Loucy (cell line): Measurements from ENCODE around the gene FAM43B.
A peak's percentile ranks its signal among the peaks of the same experiment; 100 is the strongest.

Experiments used
- H2AFZ ChIP-seq: fragments of 200-600 bp; sonication (generic); 2 replicates; pipeline ENCODE4 v1.6.0; 2016; ENCODE audit warnings: antibody characterized with exemption, mild to moderate bottlenecking, low read length, moderate library complexity
- H3F3A ChIP-seq: fragments of 200-600 bp; 2 replicates; pipeline ENCODE4 v1.6.0; 2016; ENCODE audit warnings: antibody characterized with exemption, low read depth, mild to moderate bottlenecking
- H3K27me3 ChIP-seq: fragments of 200-600 bp; sonication (generic); 2 replicates; pipeline ENCODE4 v1.6.1; 2014; ENCODE audit warnings: low read length, mild to moderate bottlenecking; ENCODE audit not compliant: insufficient read depth, poor library complexity, severe bottlenecking
- H3K36me3 ChIP-seq: fragments of 200-600 bp; sonication (generic); 2 replicates; pipeline ENCODE4 v1.6.1; 2016; ENCODE audit warnings: low read length; ENCODE audit not compliant: insufficient read depth
- H3K4me1 ChIP-seq: fragments of 200-600 bp; sonication (generic); 2 replicates; pipeline ENCODE4 v1.5.1; 2014; ENCODE audit warnings: low read length, mild to moderate bottlenecking; ENCODE audit not compliant: insufficient read depth, poor library complexity, severe bottlenecking
- H3K4me2 ChIP-seq: fragments of 200-600 bp; sonication (generic); 2 replicates; pipeline ENCODE4 v1.6.0; 2014; ENCODE audit warnings: antibody characterized with exemption, low read length, low read depth, mild to moderate bottlenecking; ENCODE audit not compliant: poor library complexity, severe bottlenecking
- H3K4me3 ChIP-seq: fragments of 200-600 bp; sonication (generic); 2 replicates; pipeline ENCODE4 v1.5.1; 2014; ENCODE audit warnings: low read length, mild to moderate bottlenecking, mixed read lengths; ENCODE audit not compliant: poor library complexity, severe bottlenecking
- H3K79me2 ChIP-seq: fragments of 200-600 bp; sonication (generic); 2 replicates; pipeline ENCODE4 v1.6.1; 2014; ENCODE audit warnings: low read length; ENCODE audit not compliant: insufficient read depth
- H3K9ac ChIP-seq: fragments of 200-600 bp; sonication (generic); 2 replicates; pipeline ENCODE4 v1.6.0; 2014; ENCODE audit warnings: mild to moderate bottlenecking, low read depth, low read length, moderate library complexity; ENCODE audit not compliant: poor library complexity, severe bottlenecking
- H3K9me2 ChIP-seq: fragments of 200-600 bp; sonication (generic); replicated peaks from 2 replicates; pipeline ENCODE4 v1.6.1; 2016; ENCODE audit warnings: low read depth, low read length, mixed read lengths
- H3K9me3 ChIP-seq: fragments of 200-600 bp; sonication (generic); 2 replicates; pipeline ENCODE4 v1.6.1; 2014; ENCODE audit warnings: mild to moderate bottlenecking, antibody characterized with exemption, low read length, low read depth; ENCODE audit not compliant: insufficient read depth
- H4K20me1 ChIP-seq: fragments of 200-600 bp; sonication (generic); 2 replicates; pipeline ENCODE4 v1.6.0; 2014; ENCODE audit warnings: antibody characterized with exemption, low read length, mild to moderate bottlenecking; ENCODE audit not compliant: insufficient read depth, poor library complexity, severe bottlenecking
- EZH2phosphoT487 ChIP-seq: fragments of 200-600 bp; IDR thresholded peaks from 2 replicates; pipeline ENCODE4 v1.6.1; 2018; ENCODE audit warnings: antibody characterized with exemption, mild to moderate bottlenecking, moderate library complexity, borderline replicate concordance
- TF ChIP-seq, protein P1 (sequence below): fragments of 200-600 bp; sonication (generic); conservative IDR thresholded peaks from 2 replicates; pipeline ENCODE4 v1.5.1; 2014; ENCODE audit warnings: mild to moderate bottlenecking, antibody characterized with exemption, low read length

Gene FAM43B

DNA sequence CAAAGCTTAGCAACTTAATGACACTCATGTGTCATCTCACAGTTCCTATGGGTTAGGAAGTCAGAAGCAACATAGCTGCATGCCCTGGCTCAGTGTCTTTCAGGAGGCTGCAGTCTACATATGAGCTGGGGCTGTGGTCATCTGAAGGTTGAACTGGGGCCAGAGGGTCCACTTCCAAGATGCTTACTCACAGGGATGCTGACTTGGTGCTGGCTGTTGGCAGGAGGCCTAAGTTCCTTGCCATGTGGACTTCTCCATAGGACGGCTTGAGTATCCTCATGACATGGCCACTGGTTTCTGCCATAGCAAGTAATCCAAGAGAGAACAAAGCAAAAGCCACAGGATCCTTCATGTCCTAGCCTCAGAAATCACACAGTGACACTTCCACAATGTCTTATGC is 12.1 kb upstream of the FAM43B start:
- H3F3A ChIP-seq, result no peaks in the 10 kb centered on the region
- no peaks in the 10 kb centered on the region for H3K79me2 ChIP-seq
- H3K9me3 ChIP-seq, result no peaks in the 10 kb centered on the region
- no peaks in the 10 kb centered on the region for H3K36me3 ChIP-seq
- H3K4me1 ChIP-seq, result no peaks in the 10 kb centered on the region
- no peak overlapping the region for H2AFZ ChIP-seq
- H3K27me3 ChIP-seq, result peaks cover 9% of the 10 kb centered on the region
- H3K9ac ChIP-seq, result no peak overlapping the region
- H4K20me1 ChIP-seq, result no peaks in the 10 kb centered on the region
- no peak overlapping the region for H3K4me3 ChIP-seq
- H3K4me2 ChIP-seq, result no peak overlapping the region
- TF ChIP-seq, protein P1, sequence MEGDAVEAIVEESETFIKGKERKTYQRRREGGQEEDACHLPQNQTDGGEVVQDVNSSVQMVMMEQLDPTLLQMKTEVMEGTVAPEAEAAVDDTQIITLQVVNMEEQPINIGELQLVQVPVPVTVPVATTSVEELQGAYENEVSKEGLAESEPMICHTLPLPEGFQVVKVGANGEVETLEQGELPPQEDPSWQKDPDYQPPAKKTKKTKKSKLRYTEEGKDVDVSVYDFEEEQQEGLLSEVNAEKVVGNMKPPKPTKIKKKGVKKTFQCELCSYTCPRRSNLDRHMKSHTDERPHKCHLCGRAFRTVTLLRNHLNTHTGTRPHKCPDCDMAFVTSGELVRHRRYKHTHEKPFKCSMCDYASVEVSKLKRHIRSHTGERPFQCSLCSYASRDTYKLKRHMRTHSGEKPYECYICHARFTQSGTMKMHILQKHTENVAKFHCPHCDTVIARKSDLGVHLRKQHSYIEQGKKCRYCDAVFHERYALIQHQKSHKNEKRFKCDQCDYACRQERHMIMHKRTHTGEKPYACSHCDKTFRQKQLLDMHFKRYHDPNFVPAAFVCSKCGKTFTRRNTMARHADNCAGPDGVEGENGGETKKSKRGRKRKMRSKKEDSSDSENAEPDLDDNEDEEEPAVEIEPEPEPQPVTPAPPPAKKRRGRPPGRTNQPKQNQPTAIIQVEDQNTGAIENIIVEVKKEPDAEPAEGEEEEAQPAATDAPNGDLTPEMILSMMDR, result no peak
- TF ChIP-seq EZH2phosphoT487, result no peak
- no peaks in the 10 kb centered on the region for H3K9me2 ChIP-seq

DNA sequence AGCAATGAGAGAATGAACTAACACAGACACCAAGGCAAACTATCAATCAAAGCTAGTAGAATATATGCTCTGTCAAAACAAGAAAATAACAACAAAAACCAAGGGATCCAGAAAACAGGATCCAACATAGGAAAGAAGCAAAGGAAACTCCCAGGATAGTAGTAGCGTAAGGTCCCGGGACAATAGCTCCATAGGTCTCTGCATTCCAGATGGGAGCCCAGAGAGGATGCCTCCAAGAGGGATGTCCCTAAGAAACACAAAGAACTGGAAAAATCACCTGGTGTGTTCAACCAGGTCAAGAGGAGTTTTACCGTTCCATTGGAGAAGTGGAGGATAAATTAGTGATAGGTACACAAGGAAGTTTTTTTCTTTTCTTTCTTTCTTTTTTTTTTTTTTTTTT is 5.7 kb upstream of the FAM43B start:
- H3K4me3 ChIP-seq, result no peak overlapping the region
- H3F3A ChIP-seq, result no peaks in the 10 kb centered on the region

DNA sequence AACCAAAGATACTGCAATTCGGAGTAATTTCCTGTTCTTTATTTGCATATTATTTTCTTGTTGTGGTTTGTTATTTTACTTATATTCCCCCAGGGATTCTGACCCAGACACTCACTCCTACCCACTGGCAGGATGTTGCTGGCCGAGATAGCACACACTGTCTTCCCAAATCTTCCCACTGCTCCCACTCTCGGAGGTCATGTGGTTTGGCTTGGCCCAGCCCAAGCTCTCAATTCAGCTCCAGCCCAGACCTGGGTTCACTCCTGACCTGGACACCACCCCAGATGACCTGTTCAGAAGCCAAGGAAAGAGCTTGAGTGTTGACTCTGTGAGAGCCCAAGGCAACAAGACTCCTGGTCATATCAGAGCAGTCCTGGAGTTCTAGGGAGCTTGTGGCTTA is 1.2 kb upstream of the FAM43B start:
- Histone ChIP-seq H3K4me2 (no peak overlapping the region), H4K20me1 (no peaks in the 10 kb centered on the region), H3K36me3 (no peaks in the 10 kb centered on the region), H3K9ac (no peak overlapping the region), H3K27me3 (no peaks in the 10 kb centered on the region), H3F3A (no peaks in the 10 kb centered on the region), H3K9me3 (no peaks in the 10 kb centered on the region), H3K4me3 (no peak overlapping the region), H3K4me1 (peaks cover 7% of the 10 kb centered on the region), H3K9me2 (no peaks in the 10 kb centered on the region), H3K79me2 (no peaks in the 10 kb centered on the region), H2AFZ (peak overlapping the region; percentile 9; the same call in 1 of the 2 replicates)
- no peak for TF ChIP-seq EZH2phosphoT487
- TF ChIP-seq, protein P1, result no peak

More for the DNA sequence above, 5.7 kb upstream of the FAM43B start:
- Histone ChIP-seq H3K9me2 (no peaks in the 10 kb centered on the region), H4K20me1 (no peaks in the 10 kb centered on the region), H3K9ac (no peak overlapping the region), H3K9me3 (no peaks in the 10 kb centered on the region), H3K27me3 (no peaks in the 10 kb centered on the region), H3K36me3 (no peaks in the 10 kb centered on the region), H3K79me2 (no peaks in the 10 kb centered on the region), H3K4me1 (peaks cover 7% of the 10 kb centered on the region), H3K4me2 (no peak overlapping the region), H2AFZ (no peak overlapping the region)
- TF ChIP-seq, protein P1, result no peak
- TF ChIP-seq EZH2phosphoT487, result no peak
